A549 treated with AZD9567 at 1 μM for 4 hours (cell line): Measurements from ENCODE around the gene TLK2. TPM values are rescaled to one million over a fixed set of nuclear protein-coding genes. Genes with fewer than 3 reads are reported as not detected.

Experiments used
- total RNA-seq: library from RNA; stranded (reverse); fragments of 200-300 nt; extraction: Qiagen RNA extraction; gene quantifications from 5 replicates; pipeline ENCODE4 v1.2.3, GENCODE V29; 2022; ENCODE audit not compliant: insufficient read depth

Gene TLK2
- 29.8 to 32.1 TPM (median 31.0 TPM) in 5 replicates for total RNA-seq

GRCh38 chr17:62478424-62478879 lies at the start of gene TLK2:
TSS of gene TLK2 (plus strand) at chr17:62478825. CDS start at chr17:62481126, 2,301 bp downstream.

GRCh38 chr17:62627219-62627903 lies 148.7 kb downstream of the TLK2 start, which contains the start of gene MRC2:
TSS of gene MRC2 (plus strand) at chr17:62627670. CDS start at chr17:62627803, 133 bp downstream.

Other genes starting within 250 kb of the TLK2 start
- gene EFCAB3, start 98.3 kb upstream of the TLK2 start, total RNA-seq = not detected in 5 replicates
- 26.7 to 32.0 TPM (median 30.9 TPM) in 5 replicates for gene METTL2A, start 54.9 kb upstream of the TLK2 start, total RNA-seq
- gene MRC2, start 148.8 kb downstream of the TLK2 start, total RNA-seq = 34.4 to 59.9 TPM (median 55.7 TPM) in 5 replicates